Endothelial cell of umbilical vein (primary cell): ENCODE data around the gene AMZ1. TPM values are rescaled to one million over a fixed set of nuclear protein-coding genes. Genes with fewer than 3 reads are reported as not detected.
A peak's percentile ranks its signal among the peaks of the same experiment; 100 is the strongest.

Experiments
- BruUV-seq: library from RNA; stranded (reverse); fragments of 400-500 nt; replicated peaks from 2 replicates; lab custom pipeline; 2021; lab: Mats Ljungman, UMichigan
- CTCF ChIA-PET: fragments of 300-600, 350-600 bp; sonication (Branson Sonifier 250); formaldehyde crosslinking; loops from one replicate; lab custom pipeline; 2021; ENCODE audit warnings: antibody characterized with exemption, inconsistent platforms; lab: Charles Lee
- POLR2A ChIA-PET: fragments of 300-600, 350-600 bp; sonication (Branson Sonifier 250); formaldehyde crosslinking; loops from one replicate; lab custom pipeline; 2021; ENCODE audit warnings: antibody characterized with exemption, inconsistent platforms; lab: Charles Lee
- DNase-seq: peaks from one replicate; pipeline ENCODE4 v3.0.0-alpha.2; 2011; ENCODE audit warnings: low read depth, low spot score
- FAIRE-seq: peaks from 2 replicates; lab custom pipeline; 2011; peaks lifted over from hg19 to GRCh38; lab: Jason Lieb, UNC
- H2AFZ ChIP-seq: 2 replicates; pipeline ENCODE4 v1.6.0; 2012; ENCODE audit warnings: low read depth, low read length, control low read depth, inconsistent platforms
- H3K27ac ChIP-seq: 2 replicates; pipeline ENCODE4 v1.5.1; 2011; ENCODE audit warnings: low read depth, mild to moderate bottlenecking, control low read depth, low read length, moderate library complexity; ENCODE audit not compliant: insufficient read depth
- H3K27me3 ChIP-seq, 2 experiments: 2 replicates each; pipeline versions ENCODE4 v1.6.0 to v1.6.1; 2011; ENCODE audit warnings: low read length in 2 of 2, mixed read lengths in 1 of 2; ENCODE audit not compliant: control insufficient read depth in 2 of 2, insufficient read depth in 2 of 2
- H3K36me3 ChIP-seq, 2 experiments: 2 replicates in 1 of 2; 3 replicates in 1 of 2; pipeline ENCODE4 v1.5.1; 2011; ENCODE audit warnings: low read length in 2 of 2, mild to moderate bottlenecking in 1 of 2, moderate library complexity in 1 of 2; ENCODE audit not compliant: control insufficient read depth in 2 of 2, insufficient read depth in 2 of 2; ENCODE audit errors: extremely low read depth in 1 of 2
- H3K4me1 ChIP-seq: 3 replicates; pipeline ENCODE4 v1.5.1; 2011; ENCODE audit warnings: mild to moderate bottlenecking, low read length; ENCODE audit not compliant: control insufficient read depth, insufficient read depth; ENCODE audit errors: extremely low read depth
- H3K4me2 ChIP-seq: 2 replicates; pipeline ENCODE4 v1.6.1; 2011; ENCODE audit warnings: low read length, control low read depth, mixed read lengths; ENCODE audit not compliant: insufficient read depth
- H3K4me3 ChIP-seq, 3 experiments: fragments of 200-600 bp in 1 of 3; sonication (generic), shearing (Covaris generic) in 1 of 3; replicated peaks in 1 of 3; 2 replicates each; pipeline ENCODE4 v1.5.1; 2011 to 2016; ENCODE audit warnings: control low read depth in 3 of 3, low read length in 3 of 3, mild to moderate bottlenecking in 2 of 3, inconsistent platforms in 1 of 3, low read depth in 1 of 3, moderate library complexity in 1 of 3; ENCODE audit not compliant: insufficient read depth in 1 of 3
- H3K79me2 ChIP-seq: 2 replicates; pipeline ENCODE4 v1.6.0; 2012; ENCODE audit warnings: low read length, inconsistent platforms; ENCODE audit not compliant: control insufficient read depth, insufficient read depth
- H3K9ac ChIP-seq: replicated peaks from 2 replicates; pipeline ENCODE3; 2011; ENCODE audit warnings: low read length, control low read depth; ENCODE audit not compliant: insufficient read depth; ENCODE audit errors: extremely low read depth
- H3K9me1 ChIP-seq: replicated peaks from 3 replicates; pipeline ENCODE4 v1.6.0; 2011; ENCODE audit warnings: mild to moderate bottlenecking, low read length; ENCODE audit not compliant: control insufficient read depth, insufficient read depth; ENCODE audit errors: extremely low read depth
- H3K9me3 ChIP-seq: replicated peaks from 2 replicates; pipeline ENCODE4 v1.5.1; 2012; ENCODE audit warnings: low read length, inconsistent platforms; ENCODE audit not compliant: control insufficient read depth, insufficient read depth
- H4K20me1 ChIP-seq: replicated peaks from 2 replicates; pipeline ENCODE3; 2011; ENCODE audit warnings: mild to moderate bottlenecking, low read length; ENCODE audit not compliant: control insufficient read depth, insufficient read depth; ENCODE audit errors: extremely low read depth
- CTCF ChIP-seq, 2 donors: IDR thresholded peaks; 1 replicate in 1 of 2; 2 replicates in 1 of 2; pipeline ENCODE4 v1.5.1; 2011; ENCODE audit warnings: low read length in 2 of 2, mild to moderate bottlenecking in 2 of 2, moderate library complexity in 2 of 2, control low read depth in 1 of 2, inconsistent platforms in 1 of 2, low read depth in 1 of 2; ENCODE audit not compliant: insufficient read depth in 1 of 2; ENCODE audit errors: extremely low read depth in 1 of 2
- FOS ChIP-seq: IDR thresholded peaks from 2 replicates; pipeline ENCODE4 v1.6.1; 2011; ENCODE audit warnings: mild to moderate bottlenecking, low read length, moderate library complexity, borderline replicate concordance; ENCODE audit not compliant: insufficient read depth
- GATA2 ChIP-seq: IDR thresholded peaks from 2 replicates; pipeline ENCODE4 v1.7.0; 2011; ENCODE audit warnings: low read depth, mild to moderate bottlenecking, moderate library complexity, mixed read lengths, low read length; ENCODE audit not compliant: insufficient read length, insufficient read depth
- JUN ChIP-seq: IDR thresholded peaks from 2 replicates; pipeline ENCODE4 v1.6.1; 2011; ENCODE audit warnings: borderline replicate concordance, low read depth; ENCODE audit not compliant: insufficient read length, insufficient read depth
- MAX ChIP-seq: IDR thresholded peaks from 2 replicates; pipeline ENCODE4 v1.6.1; 2011; ENCODE audit not compliant: insufficient read depth, insufficient read length
- POLR2A ChIP-seq: IDR thresholded peaks from 2 replicates; pipeline ENCODE4 v1.6.1; 2012; ENCODE audit warnings: low read depth, mild to moderate bottlenecking, control low read depth, low read length
- dilution Hi-C: fragments of 300-500 bp; cut with MboI; formaldehyde crosslinking; loops from one replicate; pipeline ENCODE4 v1.15.0; 2019; ENCODE audit warnings: low sequenced_read_pairs; ENCODE audit not compliant: extremely low pct_ligation_motif_present
- intact Hi-C: fragments of 100-400 bp; cut with micrococcal nuclease; formaldehyde crosslinking; loops from one replicate; pipeline ENCODE4 v1.10.0; 2022
- polyA plus RNA-seq, 4 experiments: library from polyadenylated mRNA; depleted of rRNA in 3 of 4; stranded (reverse) in 3 of 4; unstranded in 1 of 4; fragments of >200 nt; gene quantifications; 2 replicates each; pipeline versions ENCODE4 v1.2.1 to v1.2.3, GENCODE V29; 2011 to 2012; ENCODE audit warnings: missing spikeins in 1 of 4
- total RNA-seq: library from RNA; stranded (reverse); gene quantifications from 2 replicates; pipeline ENCODE4 v1.2.3, GENCODE V29; 2021

Gene AMZ1
- total and polyA plus RNA-seq, 2 donors (not counting 3 experiments of a cell fraction or from before 2014, with no cell fraction given) = not detected

- Histone ChIP-seq H3K36me3 (peaks cover 18 to 43% of the 10 kb centered on the region in 2 experiments), H3K9me1 (no peaks in the 10 kb centered on the region), H3K27ac (no peak overlapping the region), H3K4me2 (no peak overlapping the region), H3K9ac (no peak overlapping the region), H3K79me2 (peaks cover 3% of the 10 kb centered on the region), H3K27me3 (no peaks in the 10 kb centered on the region), H3K4me3 (no peak overlapping the region), H4K20me1 (no peaks in the 10 kb centered on the region), H3K9me3 (no peaks in the 10 kb centered on the region), H3K4me1 (no peaks in the 10 kb centered on the region), H2AFZ (no peak overlapping the region)
- no TSS peak for BruUV-seq
- dilution Hi-C loops = no loop called here
- intact Hi-C loops = no loop called here
- no peak for FAIRE-seq
- CTCF ChIA-PET = interaction anchor here (0.6 to 1.8 kb wide), 5 partner anchors 8 to 44 kb away, joined by 4 to 16 read pairs (median 5); no protein-coding TSS in a partner anchor
- DNase-seq = no peak
- POLR2A ChIA-PET = no interaction called here
- TF ChIP-seq GATA2 (no peak), CTCF (IDR thresholded peaks at IDR 0.05; ENCODE audit: extremely low read depth in 1 of 2, insufficient read depth in 1 of 2, low read depth in 1 of 2, low read length in 2 of 2) (peak in 1 of 2 donors; percentile 22)
These were observed 36.7 kb upstream of the AMZ1 start for GRCh38 chr7:2651336-2651735.

GRCh38 chr7:2651847-2652735 lies 35.9 kb upstream of the AMZ1 start:
- DNase-seq (no peak), FAIRE-seq (no peak)
- ChIA-PET CTCF (interaction anchor here (0.6 to 1.8 kb wide), 5 partner anchors 8 to 45 kb away, joined by 4 to 16 read pairs (median 5); no protein-coding TSS in a partner anchor), POLR2A (no interaction called here)
- Histone ChIP-seq H3K79me2 (no peaks in the 10 kb centered on the region), H2AFZ (no peak overlapping the region), H3K4me1 (no peaks in the 10 kb centered on the region), H3K4me3 (no peak overlapping the region), H4K20me1 (no peaks in the 10 kb centered on the region), H3K9me1 (no peaks in the 10 kb centered on the region), H3K4me2 (no peak overlapping the region), H3K36me3 (peaks cover 19 to 47% of the 10 kb centered on the region in 2 experiments), H3K9me3 (no peaks in the 10 kb centered on the region), H3K27me3 (no peaks in the 10 kb centered on the region), H3K9ac (no peak overlapping the region), H3K27ac (no peak overlapping the region)
- intact Hi-C loops (no loop called here), dilution Hi-C loops (no loop called here)
- peak; percentile 48 for TF ChIP-seq MAX
- TF ChIP-seq JUN = no peak
- no peak for TF ChIP-seq FOS
- TF ChIP-seq POLR2A = no peak
- BruUV-seq = no TSS peak
